GM18951 (cell line): ENCODE data around the gene MINK1.
"Not testable (repeated sequence)": the region's sequence is repeated elsewhere in the genome, so short reads cannot be mapped to it uniquely, and the experiment has no call there.

ENCODE experiments used
- POLR2A ChIP-seq: IDR thresholded peaks from 4 replicates; pipeline ENCODE4 v1.6.1; 2011; ENCODE audit warnings: mild to moderate bottlenecking; ENCODE audit not compliant: insufficient read length, insufficient read depth; ENCODE audit errors: extremely low read depth
- in situ Hi-C: fragments of 300-500 bp; cut with MboI; formaldehyde crosslinking; loops from one replicate; pipeline ENCODE4 v1.12.0; 2022; ENCODE audit warnings: low sequenced_read_pairs, mixed read lengths, inconsistent platforms; ENCODE audit not compliant: unreplicated experiment

MINK1 gene

DNA sequence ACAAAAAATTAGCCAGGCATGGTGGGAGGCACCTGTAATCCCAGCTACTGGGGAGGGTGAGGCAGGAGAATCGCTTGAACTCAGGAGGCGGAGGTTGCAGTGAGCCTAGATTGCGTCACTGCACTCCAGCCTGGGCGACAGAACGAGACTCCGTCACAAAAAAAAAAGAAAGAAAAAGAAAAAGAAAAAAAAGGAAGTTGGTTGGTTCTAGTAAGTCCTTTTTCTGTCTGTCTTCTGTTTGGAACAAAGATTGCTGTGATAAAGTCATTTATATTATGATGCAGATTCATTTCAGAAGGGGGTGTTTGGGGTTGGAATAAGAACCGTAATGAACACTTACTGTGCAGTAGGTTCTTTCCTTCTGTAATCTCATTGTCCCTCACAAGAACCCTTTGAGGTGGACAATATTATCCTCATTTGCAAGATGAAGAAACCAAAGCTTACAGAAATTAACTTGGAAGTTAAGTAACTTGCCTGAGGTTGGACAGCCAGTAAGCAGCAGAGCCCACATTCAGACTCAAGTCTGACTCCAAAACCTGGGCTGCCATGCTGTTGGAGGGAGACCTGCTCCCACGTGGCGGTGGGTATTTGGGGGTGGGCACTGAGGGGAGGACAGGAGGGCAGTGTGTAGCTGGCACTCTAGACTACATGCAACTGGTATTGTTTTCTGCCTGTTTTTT, 10.3 kb downstream of the MINK1 start:
- in situ Hi-C loops, result no loop called here
- no peak for TF ChIP-seq POLR2A

DNA sequence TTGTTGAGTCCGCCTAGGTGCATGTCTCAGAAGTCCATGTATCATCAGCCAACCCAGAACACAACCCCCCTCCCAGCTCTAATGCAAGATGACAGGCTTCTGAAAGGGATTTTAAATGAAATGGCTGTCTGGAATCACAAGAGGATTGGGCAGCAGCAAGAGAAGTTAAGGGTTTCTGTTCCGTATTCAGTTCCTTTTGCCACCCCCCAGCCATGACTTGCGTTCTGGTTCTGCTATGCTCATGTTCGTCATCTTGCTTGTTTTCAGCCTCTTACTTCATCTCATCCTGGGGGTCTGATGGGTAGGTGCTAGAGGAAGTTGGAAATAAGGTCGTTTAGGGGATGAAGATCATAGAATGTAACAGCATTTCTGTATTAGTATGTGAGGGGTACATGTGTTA, 12.0 kb downstream of the MINK1 start:
- no peak for TF ChIP-seq POLR2A
- in situ Hi-C loops, result no loop called here

DNA sequence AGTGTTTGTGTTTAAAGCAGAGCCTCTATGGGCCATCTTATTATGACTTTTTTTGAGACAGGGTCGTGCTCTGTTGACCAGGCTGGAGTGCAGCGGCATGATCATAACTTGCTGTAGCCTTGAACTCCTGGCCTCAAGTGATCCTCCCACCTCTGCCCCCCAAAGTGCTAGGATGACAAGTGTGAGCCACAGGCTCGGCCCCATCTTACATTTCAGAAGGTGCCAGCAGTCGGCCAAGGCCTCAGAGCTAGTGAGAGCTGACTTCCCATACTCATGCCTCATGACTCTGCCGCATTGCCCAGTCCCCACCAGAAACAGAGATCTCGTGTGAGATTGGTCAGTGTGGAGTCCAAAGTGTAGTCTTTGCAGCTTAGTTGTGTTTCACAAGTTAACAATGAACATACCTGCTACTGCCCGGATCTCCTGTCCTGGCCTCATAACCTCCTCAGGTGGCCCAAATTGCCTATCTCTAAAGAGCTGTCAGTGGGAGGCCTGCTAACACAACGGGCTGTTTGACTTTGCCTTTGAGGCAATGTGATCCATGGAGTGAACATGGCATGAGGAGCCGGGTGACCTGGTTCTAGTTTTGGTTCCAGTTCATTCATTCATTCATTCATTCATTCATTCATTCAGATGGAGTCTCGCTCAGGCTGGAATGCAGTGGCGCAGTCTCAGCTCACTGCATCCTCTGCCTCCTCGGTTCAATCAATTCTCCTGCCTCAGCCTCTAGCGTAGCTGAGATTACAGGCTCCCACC, 13.7 kb downstream of the MINK1 start:
- TF ChIP-seq POLR2A, result no peak
- in situ Hi-C loops, result no loop called here

DNA sequence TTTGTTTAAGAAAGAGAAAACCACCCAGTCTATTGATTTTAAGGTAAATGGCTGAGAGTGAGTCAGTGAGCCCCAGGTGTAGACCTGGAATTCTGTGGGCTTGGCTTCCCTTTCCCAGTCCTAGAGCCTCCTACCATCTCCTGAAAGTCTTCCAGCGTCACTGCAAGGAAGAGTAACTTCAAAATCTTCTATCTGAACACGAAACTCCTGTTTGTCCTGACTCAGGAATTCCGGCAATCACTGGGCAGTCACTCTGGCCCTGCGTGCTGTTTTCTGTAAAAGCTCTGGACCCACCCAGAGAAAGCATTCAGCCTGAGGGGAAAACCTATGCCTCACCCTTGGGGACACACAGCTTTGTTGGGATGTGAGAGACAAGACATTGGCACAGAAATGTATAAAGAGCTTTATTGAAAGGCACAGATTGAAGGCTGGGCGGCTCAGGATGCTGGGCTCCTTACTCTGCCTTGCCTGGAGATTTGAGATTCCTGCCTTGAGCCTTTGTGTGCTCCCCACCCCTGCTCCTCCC, 15.9 kb downstream of the MINK1 start:
- in situ Hi-C loops, result no loop called here
- no peak for TF ChIP-seq POLR2A

DNA sequence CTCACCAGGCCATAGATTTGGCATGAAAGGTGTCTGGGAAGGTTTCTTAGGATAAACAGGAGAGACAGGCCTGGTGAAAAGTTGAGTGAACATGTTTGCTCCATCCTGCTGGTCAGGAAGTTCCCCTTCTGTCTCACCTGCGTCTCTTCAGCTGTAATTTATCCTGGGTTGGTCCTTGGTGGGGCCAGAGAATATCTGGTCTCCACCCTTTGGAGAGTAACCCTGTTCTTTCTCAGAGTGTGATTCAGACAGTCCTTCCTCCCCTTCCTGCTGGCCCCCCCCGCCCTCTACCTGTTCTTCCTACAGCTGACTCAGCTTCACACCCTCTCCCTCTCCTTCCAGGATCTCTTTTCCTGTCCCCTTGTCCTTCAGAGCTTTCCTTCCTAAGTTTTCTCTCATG, 17.1 kb downstream of the MINK1 start:
- no peak for TF ChIP-seq POLR2A
- in situ Hi-C loops, result no loop called here

DNA sequence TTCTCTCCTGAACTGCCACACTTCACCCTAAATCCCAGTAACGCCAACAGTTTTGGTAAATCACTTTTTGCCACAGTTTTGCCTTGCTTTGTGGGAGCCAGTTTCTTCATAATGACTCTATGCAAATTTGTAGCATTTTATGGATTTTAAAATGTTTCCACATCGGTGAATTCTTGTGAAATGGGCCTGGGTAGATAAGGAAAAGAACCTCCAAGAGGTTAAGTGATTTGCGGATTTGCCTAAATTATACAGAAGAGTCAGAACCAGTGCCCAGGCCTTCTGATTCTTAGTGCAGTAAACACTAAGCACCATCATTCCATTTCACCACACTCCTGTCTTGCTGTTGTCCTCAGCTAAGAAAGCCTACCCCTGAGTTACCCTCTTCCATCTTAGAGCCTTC, 17.9 kb downstream of the MINK1 start:
- no peak for TF ChIP-seq POLR2A
- in situ Hi-C loops, result no loop called here

DNA sequence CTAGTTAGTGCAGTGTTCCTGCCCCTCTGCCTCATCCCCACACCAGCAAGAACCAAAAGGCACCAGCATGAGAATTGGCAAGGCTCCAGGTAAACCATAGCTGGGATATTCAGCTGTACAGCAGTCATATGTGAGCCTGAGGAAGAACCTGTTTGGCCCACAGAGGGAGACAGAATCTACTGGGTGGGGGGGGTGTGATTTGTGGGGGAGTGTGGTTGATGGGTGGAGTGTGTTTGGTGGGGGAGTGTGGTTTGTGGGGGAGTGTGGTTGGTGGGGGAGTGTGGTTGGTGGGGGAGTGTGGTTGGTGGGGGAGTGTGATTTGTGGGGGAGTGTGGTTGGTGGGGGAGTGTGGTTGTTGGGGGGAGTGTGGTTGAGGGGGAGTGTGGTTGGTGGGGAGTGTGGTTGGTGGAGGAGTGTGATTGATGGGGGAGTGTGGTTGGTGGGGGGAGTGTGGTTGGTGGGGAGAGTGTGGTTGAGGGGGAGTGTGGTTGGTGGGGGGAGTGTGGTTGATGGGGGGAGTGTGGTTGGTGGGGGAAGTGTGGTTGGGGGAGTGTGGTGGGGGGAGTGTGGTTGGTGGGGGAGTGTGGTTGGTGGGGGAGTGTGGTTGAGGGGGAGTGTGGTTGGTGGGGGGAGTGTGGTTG, 19.5 kb downstream of the MINK1 start:
- in situ Hi-C loops, result no loop called here
- TF ChIP-seq POLR2A, result no peak

DNA sequence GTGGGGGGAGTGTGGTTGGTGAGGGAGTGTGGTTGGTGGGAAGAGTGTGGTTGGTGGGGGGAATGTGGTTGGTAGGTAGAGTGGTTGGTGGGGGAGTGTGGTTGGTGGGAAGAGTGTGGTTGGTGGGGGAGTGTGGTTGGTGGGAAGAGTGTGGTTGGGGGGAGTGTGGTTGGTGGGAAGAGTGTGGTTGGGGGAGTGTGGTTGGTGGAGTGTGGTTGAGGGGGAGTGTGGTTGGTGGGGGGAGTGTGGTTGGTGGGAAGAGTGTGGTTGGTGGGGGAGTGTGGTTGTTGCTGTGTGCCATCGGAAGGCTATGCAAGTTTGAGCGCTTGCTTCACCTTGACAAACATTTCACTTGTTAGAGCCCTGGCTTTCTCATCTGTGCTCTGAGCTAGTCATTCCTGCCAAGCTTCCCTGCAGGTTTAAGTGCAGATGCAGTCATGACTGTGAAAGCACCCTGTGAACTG, 20.1 kb downstream of the MINK1 start:
- no peak for TF ChIP-seq POLR2A
- in situ Hi-C loops, result no loop called here

DNA sequence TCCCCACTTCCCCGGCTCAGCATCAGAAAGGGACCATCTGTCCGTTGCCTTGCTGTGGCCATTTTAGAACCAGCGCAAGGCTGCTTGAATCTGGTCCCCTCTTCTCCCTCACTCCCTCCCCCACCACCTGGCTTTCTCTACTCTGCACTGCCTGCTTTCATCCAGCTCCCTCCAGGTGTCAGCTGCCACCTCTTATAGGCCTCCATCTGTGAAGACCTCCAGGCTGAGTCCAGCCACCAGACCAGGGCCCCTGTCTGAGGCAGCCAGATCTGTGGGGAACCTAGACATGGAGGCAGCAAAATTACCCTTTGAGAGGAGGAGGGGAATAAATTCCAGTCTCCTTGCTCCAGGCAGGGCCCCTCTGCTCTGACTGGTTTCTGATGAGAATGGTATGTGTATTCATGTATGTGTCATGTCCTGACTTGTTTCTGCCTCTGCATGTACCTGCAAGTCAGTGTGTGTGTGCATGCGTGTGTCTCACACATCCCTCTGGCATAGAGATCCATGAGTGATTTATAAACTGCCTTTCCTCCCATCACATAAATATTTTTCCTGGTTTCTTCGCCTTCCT, 21.1 kb downstream of the MINK1 start:
- in situ Hi-C loops, result no loop called here
- TF ChIP-seq POLR2A, result no peak

DNA sequence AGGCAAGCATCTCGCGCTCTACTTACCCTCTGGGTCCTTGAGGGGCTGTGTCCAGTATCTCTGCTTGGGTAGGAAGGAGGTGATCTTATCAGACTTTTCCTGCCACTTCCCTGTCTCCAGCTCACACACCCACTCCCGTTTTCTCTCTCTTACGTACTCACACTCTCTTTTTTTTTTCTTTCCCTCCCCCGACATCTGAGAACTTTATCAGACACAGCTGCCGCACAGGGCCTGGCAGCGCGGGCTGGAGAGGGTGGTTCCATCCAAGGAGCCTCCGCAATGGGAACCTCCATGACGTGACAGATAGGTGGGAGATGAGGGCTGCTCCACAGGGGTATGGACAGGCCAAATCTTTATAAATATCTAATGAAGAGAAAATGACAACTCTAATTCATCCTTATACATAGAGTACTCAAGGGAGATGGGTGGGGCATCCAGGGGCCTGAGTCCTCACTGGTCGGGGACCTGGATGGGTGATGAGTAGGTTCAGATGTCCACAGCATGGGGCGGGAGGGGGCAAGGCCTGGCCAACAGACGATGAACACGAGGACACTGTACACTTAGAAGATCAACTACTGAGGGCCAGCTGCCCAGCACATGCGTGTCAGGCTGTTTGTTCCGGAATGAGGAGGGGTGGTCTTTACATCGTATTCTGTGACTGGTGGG, 23.3 kb downstream of the MINK1 start:
- in situ Hi-C loops, result no loop called here
- TF ChIP-seq POLR2A, result no peak

DNA sequence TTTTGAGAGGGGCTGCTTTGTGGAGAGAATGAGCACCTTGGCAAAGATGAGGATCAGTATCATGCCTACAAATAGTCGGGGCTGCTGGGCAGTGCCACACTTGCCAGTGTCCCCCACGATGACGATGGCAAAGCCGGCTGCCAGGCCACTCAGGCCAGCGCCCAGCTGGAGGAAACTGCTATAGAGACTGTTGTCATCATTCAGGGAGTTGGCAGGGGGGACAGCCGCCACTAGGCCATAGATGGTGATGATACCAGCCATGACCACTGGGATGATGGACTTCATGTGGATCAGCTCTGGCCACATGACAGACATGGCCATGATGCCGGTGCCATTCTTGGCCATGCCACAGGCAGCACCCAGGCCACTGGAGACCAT, 23.8 kb downstream of the MINK1 start:
- TF ChIP-seq POLR2A, result no peak
- in situ Hi-C loops, result no loop called here

DNA sequence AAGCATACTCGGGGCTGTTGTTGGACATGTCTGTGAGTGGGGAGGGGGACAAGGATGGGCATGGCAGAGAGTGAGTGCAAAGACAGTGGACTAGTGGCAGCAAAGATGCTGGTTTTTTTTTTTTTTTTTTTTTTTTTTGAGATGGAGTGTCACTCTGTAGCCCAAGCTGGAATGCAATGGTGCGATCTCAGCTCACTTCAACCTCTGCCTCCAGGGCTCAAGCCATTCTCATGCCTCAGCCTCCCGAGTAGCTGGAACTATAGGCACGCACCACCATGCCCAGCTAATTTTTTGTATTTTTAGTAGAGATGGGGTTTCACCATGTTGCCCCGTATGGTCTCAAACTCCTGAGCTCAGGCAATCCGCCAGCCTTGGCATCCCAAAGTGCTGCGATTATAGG, 24.2 kb downstream of the MINK1 start:
- in situ Hi-C loops, result not testable (repeated sequence)
